ENCODE data around the gene P4HB.

The P4HB gene

GRCh38 chr17:81815646-81815986 is 44.7 kb downstream of the P4HB start:
- Histone ChIP-seq H3K27ac (ENCODE audit: low read length) (no peak overlapping the region), H3K9ac (ENCODE audit: low read length) (no peak overlapping the region)

DNA sequence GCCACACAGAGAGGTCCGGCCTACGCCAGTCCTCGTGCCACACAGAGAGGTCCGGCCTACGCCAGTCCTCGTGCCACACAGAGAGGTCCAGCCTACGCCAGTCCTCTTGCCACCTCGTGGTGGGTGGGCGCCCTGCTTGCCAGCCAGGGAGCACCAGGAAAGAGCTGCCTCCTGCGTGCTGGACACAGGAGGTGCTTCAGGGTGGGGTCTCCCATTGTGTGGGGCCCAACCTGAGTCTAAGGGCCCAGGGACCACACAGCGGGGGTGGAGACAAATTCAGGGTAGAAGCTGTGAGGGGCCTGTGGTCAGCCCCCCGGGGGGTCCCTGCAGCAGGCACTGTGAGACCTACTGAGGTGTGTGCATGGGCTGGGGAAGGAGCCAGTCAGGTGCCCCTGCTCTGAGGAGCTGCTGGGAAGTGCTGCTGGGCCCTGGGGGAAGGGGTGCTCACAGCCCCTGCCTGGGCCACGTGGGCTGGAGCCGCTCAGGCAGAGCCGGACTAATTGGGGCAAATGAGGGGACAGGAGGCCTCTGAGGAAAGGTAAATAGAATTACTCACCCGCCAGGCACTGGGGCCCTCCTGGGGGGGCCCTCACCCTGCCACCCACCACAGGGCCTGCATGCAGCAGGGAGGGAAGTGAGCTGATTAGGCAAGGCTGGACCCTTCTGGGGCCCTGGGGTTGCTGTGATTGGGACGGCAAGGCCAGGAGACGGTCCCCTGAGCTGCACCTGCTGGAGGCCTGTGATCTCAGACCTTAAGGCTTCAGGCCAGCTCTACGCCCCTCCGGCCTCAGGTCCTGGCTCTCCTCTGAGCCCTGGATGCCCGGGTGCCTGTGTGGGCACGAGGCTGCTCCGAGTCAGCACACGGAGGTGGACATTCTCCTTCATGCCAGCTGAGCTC is 45.3 kb downstream of the P4HB start:
- H3K4me1 ChIP-seq (ENCODE audit: control insufficient read depth, low read depth, low read length): no peaks in the 10 kb centered on the region
- H3K27ac ChIP-seq (ENCODE audit: low read length): no peak overlapping the region
- H3K9me3 ChIP-seq (ENCODE audit: control insufficient read depth, low read depth, low read length): no peaks in the 10 kb centered on the region
- H3K4me3 ChIP-seq (ENCODE audit: low read length): no peak overlapping the region
- no peaks in the 10 kb centered on the region for H3K27me3 ChIP-seq (ENCODE audit: control insufficient read depth, insufficient read depth, low read length)
- H3K36me3 ChIP-seq (ENCODE audit: control insufficient read depth, low read depth, low read length): no peaks in the 10 kb centered on the region
- no peak overlapping the region for H3K9ac ChIP-seq (ENCODE audit: low read length)

More at GRCh38 chr17:81815646-81815986, 44.7 kb downstream of the P4HB start:
- no peaks in the 10 kb centered on the region for H3K27me3 ChIP-seq (ENCODE audit: control insufficient read depth, insufficient read depth, low read length)
- H3K9me3 ChIP-seq (ENCODE audit: control insufficient read depth, low read depth, low read length): no peaks in the 10 kb centered on the region
- no peaks in the 10 kb centered on the region for H3K4me1 ChIP-seq (ENCODE audit: control insufficient read depth, low read depth, low read length)
- H3K4me3 ChIP-seq (ENCODE audit: low read length): no peak overlapping the region
- no peaks in the 10 kb centered on the region for H3K36me3 ChIP-seq (ENCODE audit: control insufficient read depth, low read depth, low read length)

- Histone ChIP-seq H3K4me3 (ENCODE audit: low read length) (no peak overlapping the region), H3K36me3 (ENCODE audit: control insufficient read depth, low read depth, low read length) (no peaks in the 10 kb centered on the region), H3K27me3 (ENCODE audit: control insufficient read depth, insufficient read depth, low read length) (no peaks in the 10 kb centered on the region), H3K27ac (ENCODE audit: low read length) (no peak overlapping the region), H3K9me3 (ENCODE audit: control insufficient read depth, low read depth, low read length) (no peaks in the 10 kb centered on the region), H3K4me1 (ENCODE audit: control insufficient read depth, low read depth, low read length) (no peaks in the 10 kb centered on the region), H3K9ac (ENCODE audit: low read length) (no peak overlapping the region)
Observed at GRCh38 chr17:81813861-81814683, 46.3 kb downstream of the P4HB start.

DNA sequence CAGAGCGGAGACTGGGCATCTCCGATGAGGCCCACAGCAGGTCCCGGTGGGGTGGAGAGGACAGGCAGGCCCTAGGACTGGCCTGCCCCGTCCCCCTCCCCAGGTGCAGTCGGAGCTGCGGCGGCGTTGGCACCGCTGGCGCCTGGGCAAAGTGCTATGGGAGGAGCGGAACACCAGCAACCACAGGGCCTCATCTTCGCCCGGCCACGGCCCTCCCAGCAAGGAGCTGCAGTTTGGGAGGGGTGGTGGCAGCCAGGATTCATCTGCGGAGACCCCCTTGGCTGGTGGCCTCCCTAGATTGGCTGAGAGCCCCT is 47.0 kb downstream of the P4HB start:
- no peaks in the 10 kb centered on the region for H3K36me3 ChIP-seq (ENCODE audit: control insufficient read depth, low read depth, low read length)
- peaks cover 1% of the 10 kb centered on the region for H3K27me3 ChIP-seq (ENCODE audit: control insufficient read depth, insufficient read depth, low read length)
- no peak overlapping the region for H3K27ac ChIP-seq (ENCODE audit: low read length)
- H3K9ac ChIP-seq (ENCODE audit: low read length): no peak overlapping the region
- H3K9me3 ChIP-seq (ENCODE audit: control insufficient read depth, low read depth, low read length): no peaks in the 10 kb centered on the region
- H3K4me3 ChIP-seq (ENCODE audit: low read length): no peak overlapping the region
- no peaks in the 10 kb centered on the region for H3K4me1 ChIP-seq (ENCODE audit: control insufficient read depth, low read depth, low read length)

GRCh38 chr17:81812571-81813370 is 47.6 kb downstream of the P4HB start:
- Histone ChIP-seq H3K9me3 (ENCODE audit: control insufficient read depth, low read depth, low read length) (no peaks in the 10 kb centered on the region), H3K9ac (ENCODE audit: low read length) (no peak overlapping the region), H3K27ac (ENCODE audit: low read length) (no peak overlapping the region), H3K27me3 (ENCODE audit: control insufficient read depth, insufficient read depth, low read length) (peaks cover 7% of the 10 kb centered on the region), H3K4me3 (ENCODE audit: low read length) (no peak overlapping the region), H3K4me1 (ENCODE audit: control insufficient read depth, low read depth, low read length) (no peaks in the 10 kb centered on the region), H3K36me3 (ENCODE audit: control insufficient read depth, low read depth, low read length) (no peaks in the 10 kb centered on the region)

- Histone ChIP-seq H3K4me1 (ENCODE audit: control insufficient read depth, low read depth, low read length) (no peaks in the 10 kb centered on the region), H3K27me3 (ENCODE audit: control insufficient read depth, insufficient read depth, low read length) (peaks cover 15% of the 10 kb centered on the region), H3K4me3 (ENCODE audit: low read length) (no peak overlapping the region), H3K27ac (ENCODE audit: low read length) (no peak overlapping the region), H3K9me3 (ENCODE audit: control insufficient read depth, low read depth, low read length) (no peaks in the 10 kb centered on the region), H3K9ac (ENCODE audit: low read length) (no peak overlapping the region), H3K36me3 (ENCODE audit: control insufficient read depth, low read depth, low read length) (no peaks in the 10 kb centered on the region)
Observed at GRCh38 chr17:81811705-81812570, 48.4 kb downstream of the P4HB start.

DNA sequence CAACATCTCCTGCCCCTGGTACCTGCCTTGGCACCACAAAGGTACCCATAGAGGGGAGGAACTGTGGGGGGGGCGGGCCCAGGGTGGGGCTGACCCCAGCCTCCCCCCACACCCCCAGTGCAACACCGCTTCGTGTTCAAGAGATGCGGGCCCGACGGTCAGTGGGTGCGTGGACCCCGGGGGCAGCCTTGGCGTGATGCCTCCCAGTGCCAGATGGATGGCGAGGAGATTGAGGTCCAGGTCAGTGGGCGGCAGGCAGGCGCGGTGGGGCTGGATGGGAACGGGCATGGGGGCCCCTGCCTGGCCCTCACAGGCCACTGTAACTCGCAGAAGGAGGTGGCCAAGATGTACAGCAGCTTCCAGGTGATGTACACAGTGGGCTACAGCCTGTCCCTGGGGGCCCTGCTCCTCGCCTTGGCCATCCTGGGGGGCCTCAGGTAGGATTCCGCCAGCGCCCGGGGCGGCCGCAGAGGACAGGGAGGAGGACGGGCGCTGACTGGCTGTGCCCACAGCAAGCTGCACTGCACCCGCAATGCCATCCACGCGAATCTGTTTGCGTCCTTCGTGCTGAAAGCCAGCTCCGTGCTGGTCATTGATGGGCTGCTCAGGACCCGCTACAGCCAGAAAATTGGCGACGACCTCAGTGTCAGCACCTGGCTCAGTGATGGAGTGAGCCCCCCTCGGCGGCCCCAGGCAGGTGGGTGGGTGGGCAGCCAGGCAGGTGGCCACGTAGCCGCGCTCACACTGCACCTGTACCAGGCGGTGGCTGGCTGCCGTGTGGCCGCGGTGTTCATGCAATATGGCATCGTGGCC is 49.2 kb downstream of the P4HB start:
- no peaks in the 10 kb centered on the region for H3K4me1 ChIP-seq (ENCODE audit: control insufficient read depth, low read depth, low read length)
- H3K9ac ChIP-seq (ENCODE audit: low read length): no peak overlapping the region
- H3K27ac ChIP-seq (ENCODE audit: low read length): no peak overlapping the region
- no peaks in the 10 kb centered on the region for H3K36me3 ChIP-seq (ENCODE audit: control insufficient read depth, low read depth, low read length)
- H3K27me3 ChIP-seq (ENCODE audit: control insufficient read depth, insufficient read depth, low read length): peaks cover 23% of the 10 kb centered on the region
- H3K4me3 ChIP-seq (ENCODE audit: low read length): no peak overlapping the region
- no peaks in the 10 kb centered on the region for H3K9me3 ChIP-seq (ENCODE audit: control insufficient read depth, low read depth, low read length)

DNA sequence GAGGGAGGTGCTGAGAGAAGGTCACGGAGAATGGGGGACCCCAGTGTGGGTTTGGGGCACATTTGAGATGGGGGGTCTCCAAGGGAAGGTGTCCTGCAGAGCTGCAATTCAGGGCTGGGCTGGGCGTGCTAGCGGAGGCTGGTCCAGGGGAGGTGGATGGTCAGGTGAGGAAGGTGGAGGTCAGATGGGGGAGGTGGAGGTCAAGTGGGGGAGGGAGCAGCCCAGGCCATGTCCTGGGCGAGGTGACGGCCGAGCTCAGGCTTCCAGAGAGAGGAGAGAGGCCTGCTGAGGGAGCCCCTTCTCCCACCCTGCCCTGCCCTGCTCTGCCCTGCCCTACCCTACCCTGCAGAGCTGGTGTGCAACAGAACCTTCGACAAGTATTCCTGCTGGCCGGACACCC is 49.9 kb downstream of the P4HB start:
- Histone ChIP-seq H3K4me1 (ENCODE audit: control insufficient read depth, low read depth, low read length) (no peaks in the 10 kb centered on the region), H3K4me3 (ENCODE audit: low read length) (no peak overlapping the region), H3K9me3 (ENCODE audit: control insufficient read depth, low read depth, low read length) (no peaks in the 10 kb centered on the region), H3K36me3 (ENCODE audit: control insufficient read depth, low read depth, low read length) (no peaks in the 10 kb centered on the region), H3K27ac (ENCODE audit: low read length) (no peak overlapping the region), H3K27me3 (ENCODE audit: control insufficient read depth, insufficient read depth, low read length) (peaks cover 30% of the 10 kb centered on the region), H3K9ac (ENCODE audit: low read length) (no peak overlapping the region)

GRCh38 chr17:81809556-81809998 is 50.8 kb downstream of the P4HB start:
- Histone ChIP-seq H3K4me3 (ENCODE audit: low read length) (no peak overlapping the region), H3K36me3 (ENCODE audit: control insufficient read depth, low read depth, low read length) (no peaks in the 10 kb centered on the region), H3K27me3 (ENCODE audit: control insufficient read depth, insufficient read depth, low read length) (peaks cover 39% of the 10 kb centered on the region), H3K9me3 (ENCODE audit: control insufficient read depth, low read depth, low read length) (no peaks in the 10 kb centered on the region), H3K9ac (ENCODE audit: low read length) (no peak overlapping the region), H3K4me1 (ENCODE audit: control insufficient read depth, low read depth, low read length) (no peaks in the 10 kb centered on the region), H3K27ac (ENCODE audit: low read length) (no peak overlapping the region)

GRCh38 chr17:81808778-81809555 is 51.4 kb downstream of the P4HB start:
- H3K27ac ChIP-seq (ENCODE audit: low read length): no peak overlapping the region
- H3K9me3 ChIP-seq (ENCODE audit: control insufficient read depth, low read depth, low read length): no peaks in the 10 kb centered on the region
- H3K9ac ChIP-seq (ENCODE audit: low read length): no peak overlapping the region
- H3K4me3 ChIP-seq (ENCODE audit: low read length): no peak overlapping the region
- H3K36me3 ChIP-seq (ENCODE audit: control insufficient read depth, low read depth, low read length): no peaks in the 10 kb centered on the region
- no peaks in the 10 kb centered on the region for H3K4me1 ChIP-seq (ENCODE audit: control insufficient read depth, low read depth, low read length)
- peaks cover 45% of the 10 kb centered on the region for H3K27me3 ChIP-seq (ENCODE audit: control insufficient read depth, insufficient read depth, low read length)

Data from iPS-18a (cell line).